Ovary (tissue), 3 donors: ENCODE results near the gene KIF26B.

ENCODE experiments used
- CTCF ChIP-seq, 3 donors: fragments of 450-650 bp in 2 of 3; fragments of 200-600 bp in 1 of 3; IDR thresholded peaks; one replicate each; pipeline versions ENCODE4 v1.5.1 to v1.8.0; 2016 to 2022; ENCODE audit warnings: antibody characterized with exemption in 3 of 3, mild to moderate bottlenecking in 1 of 3
- EP300 ChIP-seq: sonication (generic); formaldehyde crosslinking; IDR thresholded peaks from one replicate; pipeline ENCODE4 v1.6.1; 2017; ENCODE audit warnings: antibody characterized with exemption
- POLR2A ChIP-seq: fragments of 450-650 bp; IDR thresholded peaks from one replicate; pipeline ENCODE4 v1.6.1; 2017; ENCODE audit warnings: antibody characterized with exemption, mild to moderate bottlenecking, moderate library complexity
- donor health status: DM: no; HTN: no; CAD: no.

DNA sequence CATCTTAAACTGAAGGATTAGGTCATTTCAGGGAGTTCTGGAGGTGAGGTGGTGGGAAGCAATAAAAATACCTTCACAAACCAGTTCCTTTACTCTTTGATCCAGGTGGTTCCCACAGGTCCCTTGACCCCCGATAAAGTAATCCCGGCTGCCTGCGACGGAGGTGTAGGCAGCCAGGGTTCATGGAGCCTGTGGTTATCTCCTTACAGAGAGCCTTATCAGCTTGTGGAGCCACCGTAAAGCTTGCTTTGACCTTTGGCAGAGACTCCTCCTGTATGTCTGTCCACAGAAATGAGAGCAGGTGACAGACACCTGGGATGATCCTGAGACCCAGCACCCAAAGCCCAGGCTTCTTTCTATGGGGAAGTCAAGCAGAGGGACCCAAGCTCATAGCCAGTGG, 243.4 kb downstream of the KIF26B start:
- TF ChIP-seq CTCF (IDR thresholded peaks at IDR 0.05) = no peak
- no peak for TF ChIP-seq POLR2A
- TF ChIP-seq EP300 = no peak
